ENCODE measurements around the gene COMMD3.

GRCh38 chr10:22369434-22370072, 53.4 kb downstream of the COMMD3 start:
- TF ChIP-seq CTCF (IDR thresholded peaks at IDR 0.05) (no peak), POLR2AphosphoS5 (IDR thresholded peaks at IDR 0.05) (no peak)

Data from esophagus muscularis mucosa (tissue), 3 donors.